ENCODE data around the gene MAPKAPK3.

Gene MAPKAPK3

GRCh38 chr3:50577348-50577747 lies 39.6 kb upstream of the MAPKAPK3 start:
- peaks cover 1% of the 10 kb centered on the region for H3K4me1 ChIP-seq (ENCODE audit: insufficient read depth, low read length)
- peaks cover 47% of the 10 kb centered on the region for H3K36me3 ChIP-seq (ENCODE audit: insufficient read depth, low read length)
- H3K27me3 ChIP-seq (ENCODE audit: control insufficient read depth in 1 of 2, insufficient read depth in 2 of 2, low read length in 2 of 2): no peaks in the 10 kb centered on the region
- no peak overlapping the region for H3K27ac ChIP-seq (ENCODE audit: low read depth, low read length)
- H3K9me3 ChIP-seq (ENCODE audit: low read length): no peaks in the 10 kb centered on the region
- no peak overlapping the region for H3K4me3 ChIP-seq (ENCODE audit: low read depth in 1 of 2, low read length in 2 of 2)
- H3K9ac ChIP-seq (ENCODE audit: low read length): no peak overlapping the region

GRCh38 chr3:50580683-50581458 lies 36.1 kb upstream of the MAPKAPK3 start:
- no peak overlapping the region for H3K9ac ChIP-seq (ENCODE audit: low read length)

GRCh38 chr3:50581459-50581842 lies 35.5 kb upstream of the MAPKAPK3 start:
- Histone ChIP-seq H3K4me1 (ENCODE audit: insufficient read depth, low read length) (no peaks in the 10 kb centered on the region), H3K4me3 (ENCODE audit: low read depth in 1 of 2, low read length in 2 of 2) (no peak overlapping the region), H3K27me3 (ENCODE audit: control insufficient read depth in 1 of 2, insufficient read depth in 2 of 2, low read length in 2 of 2) (no peaks in the 10 kb centered on the region), H3K9ac (ENCODE audit: low read length) (no peak overlapping the region), H3K36me3 (ENCODE audit: insufficient read depth, low read length) (peaks cover 28% of the 10 kb centered on the region), H3K27ac (ENCODE audit: low read depth, low read length) (no peak overlapping the region), H3K9me3 (ENCODE audit: low read length) (no peaks in the 10 kb centered on the region)

More at GRCh38 chr3:50580683-50581458, 36.1 kb upstream of the MAPKAPK3 start:
- H3K9me3 ChIP-seq (ENCODE audit: low read length): no peaks in the 10 kb centered on the region
- no peaks in the 10 kb centered on the region for H3K4me1 ChIP-seq (ENCODE audit: insufficient read depth, low read length)
- H3K4me3 ChIP-seq (ENCODE audit: low read depth in 1 of 2, low read length in 2 of 2): no peak overlapping the region
- peaks cover 34% of the 10 kb centered on the region for H3K36me3 ChIP-seq (ENCODE audit: insufficient read depth, low read length)
- no peaks in the 10 kb centered on the region for H3K27me3 ChIP-seq (ENCODE audit: control insufficient read depth in 1 of 2, insufficient read depth in 2 of 2, low read length in 2 of 2)
- no peak overlapping the region for H3K27ac ChIP-seq (ENCODE audit: low read depth, low read length)

GRCh38 chr3:50582083-50582482 lies 34.9 kb upstream of the MAPKAPK3 start:
- Histone ChIP-seq H3K27ac (ENCODE audit: low read depth, low read length) (no peak overlapping the region), H3K9ac (ENCODE audit: low read length) (no peak overlapping the region), H3K4me1 (ENCODE audit: insufficient read depth, low read length) (no peaks in the 10 kb centered on the region), H3K36me3 (ENCODE audit: insufficient read depth, low read length) (peaks cover 24% of the 10 kb centered on the region), H3K9me3 (ENCODE audit: low read length) (no peaks in the 10 kb centered on the region), H3K4me3 (ENCODE audit: low read depth in 1 of 2, low read length in 2 of 2) (no peak overlapping the region), H3K27me3 (ENCODE audit: control insufficient read depth in 1 of 2, insufficient read depth in 2 of 2, low read length in 2 of 2) (no peaks in the 10 kb centered on the region)

- Histone ChIP-seq H3K9me3 (ENCODE audit: low read length) (no peaks in the 10 kb centered on the region), H3K9ac (ENCODE audit: low read length) (no peak overlapping the region), H3K27me3 (ENCODE audit: control insufficient read depth in 1 of 2, insufficient read depth in 2 of 2, low read length in 2 of 2) (no peaks in the 10 kb centered on the region), H3K36me3 (ENCODE audit: insufficient read depth, low read length) (peaks cover 6% of the 10 kb centered on the region), H3K4me3 (ENCODE audit: low read depth in 1 of 2, low read length in 2 of 2) (no peak overlapping the region), H3K27ac (ENCODE audit: low read depth, low read length) (no peak overlapping the region), H3K4me1 (ENCODE audit: insufficient read depth, low read length) (no peaks in the 10 kb centered on the region)
Measured at GRCh38 chr3:50583897-50584296, 33.1 kb upstream of the MAPKAPK3 start.

GRCh38 chr3:50584391-50584790 lies 32.6 kb upstream of the MAPKAPK3 start:
- peaks cover 3% of the 10 kb centered on the region for H3K36me3 ChIP-seq (ENCODE audit: insufficient read depth, low read length)

GRCh38 chr3:50585919-50586762 lies 30.8 kb upstream of the MAPKAPK3 start:
- H3K9ac ChIP-seq (ENCODE audit: low read length): no peak overlapping the region
- H3K4me3 ChIP-seq (ENCODE audit: low read depth in 1 of 2, low read length in 2 of 2): no peak overlapping the region
- peaks cover 7% of the 10 kb centered on the region for H3K4me1 ChIP-seq (ENCODE audit: insufficient read depth, low read length)
- H3K27me3 ChIP-seq (ENCODE audit: control insufficient read depth in 1 of 2, insufficient read depth in 2 of 2, low read length in 2 of 2): no peaks in the 10 kb centered on the region
- no peak overlapping the region for H3K27ac ChIP-seq (ENCODE audit: low read depth, low read length)
- peaks cover 3% of the 10 kb centered on the region for H3K36me3 ChIP-seq (ENCODE audit: insufficient read depth, low read length)
- H3K9me3 ChIP-seq (ENCODE audit: low read length): no peaks in the 10 kb centered on the region

More at GRCh38 chr3:50584391-50584790, 32.6 kb upstream of the MAPKAPK3 start:
- Histone ChIP-seq H3K27ac (ENCODE audit: low read depth, low read length) (no peak overlapping the region), H3K27me3 (ENCODE audit: control insufficient read depth in 1 of 2, insufficient read depth in 2 of 2, low read length in 2 of 2) (no peaks in the 10 kb centered on the region), H3K4me1 (ENCODE audit: insufficient read depth, low read length) (no peaks in the 10 kb centered on the region), H3K9me3 (ENCODE audit: low read length) (no peaks in the 10 kb centered on the region), H3K4me3 (ENCODE audit: low read depth in 1 of 2, low read length in 2 of 2) (no peak overlapping the region), H3K9ac (ENCODE audit: low read length) (no peak overlapping the region)

- Histone ChIP-seq H3K27me3 (ENCODE audit: control insufficient read depth in 1 of 2, insufficient read depth in 2 of 2, low read length in 2 of 2) (no peaks in the 10 kb centered on the region), H3K4me1 (ENCODE audit: insufficient read depth, low read length) (peaks cover 10% of the 10 kb centered on the region), H3K9ac (ENCODE audit: low read length) (no peak overlapping the region), H3K4me3 (ENCODE audit: low read depth in 1 of 2, low read length in 2 of 2) (no peak overlapping the region), H3K27ac (ENCODE audit: low read depth, low read length) (no peak overlapping the region), H3K36me3 (ENCODE audit: insufficient read depth, low read length) (peaks cover 3% of the 10 kb centered on the region), H3K9me3 (ENCODE audit: low read length) (no peaks in the 10 kb centered on the region)
Measured at GRCh38 chr3:50586763-50587070, 30.2 kb upstream of the MAPKAPK3 start.

GRCh38 chr3:50587373-50587772 lies 29.6 kb upstream of the MAPKAPK3 start:
- Histone ChIP-seq H3K4me3 (ENCODE audit: low read depth in 1 of 2, low read length in 2 of 2) (no peak overlapping the region), H3K36me3 (ENCODE audit: insufficient read depth, low read length) (peaks cover 2% of the 10 kb centered on the region), H3K9me3 (ENCODE audit: low read length) (no peaks in the 10 kb centered on the region), H3K27me3 (ENCODE audit: control insufficient read depth in 1 of 2, insufficient read depth in 2 of 2, low read length in 2 of 2) (no peaks in the 10 kb centered on the region), H3K4me1 (ENCODE audit: insufficient read depth, low read length) (peaks cover 13% of the 10 kb centered on the region), H3K9ac (ENCODE audit: low read length) (no peak overlapping the region), H3K27ac (ENCODE audit: low read depth, low read length) (no peak overlapping the region)

GRCh38 chr3:50587806-50588758 lies 28.9 kb upstream of the MAPKAPK3 start:
- Histone ChIP-seq H3K9me3 (ENCODE audit: low read length) (no peaks in the 10 kb centered on the region), H3K4me1 (ENCODE audit: insufficient read depth, low read length) (peaks cover 19% of the 10 kb centered on the region), H3K27me3 (ENCODE audit: control insufficient read depth in 1 of 2, insufficient read depth in 2 of 2, low read length in 2 of 2) (no peaks in the 10 kb centered on the region), H3K9ac (ENCODE audit: low read length) (no peak overlapping the region), H3K27ac (ENCODE audit: low read depth, low read length) (no peak overlapping the region), H3K36me3 (ENCODE audit: insufficient read depth, low read length) (no peaks in the 10 kb centered on the region), H3K4me3 (ENCODE audit: low read depth in 1 of 2, low read length in 2 of 2) (no peak overlapping the region)

Measured in muscle layer of colon (tissue), 2 donors.